ENCODE data around the gene NIM1K. TPM values are rescaled to one million over a fixed set of nuclear protein-coding genes. Genes with fewer than 3 reads are reported as not detected.

Gene NIM1K
- polyA plus RNA-seq, 3 donors = 0.13 TPM; not detected in 2

DNA sequence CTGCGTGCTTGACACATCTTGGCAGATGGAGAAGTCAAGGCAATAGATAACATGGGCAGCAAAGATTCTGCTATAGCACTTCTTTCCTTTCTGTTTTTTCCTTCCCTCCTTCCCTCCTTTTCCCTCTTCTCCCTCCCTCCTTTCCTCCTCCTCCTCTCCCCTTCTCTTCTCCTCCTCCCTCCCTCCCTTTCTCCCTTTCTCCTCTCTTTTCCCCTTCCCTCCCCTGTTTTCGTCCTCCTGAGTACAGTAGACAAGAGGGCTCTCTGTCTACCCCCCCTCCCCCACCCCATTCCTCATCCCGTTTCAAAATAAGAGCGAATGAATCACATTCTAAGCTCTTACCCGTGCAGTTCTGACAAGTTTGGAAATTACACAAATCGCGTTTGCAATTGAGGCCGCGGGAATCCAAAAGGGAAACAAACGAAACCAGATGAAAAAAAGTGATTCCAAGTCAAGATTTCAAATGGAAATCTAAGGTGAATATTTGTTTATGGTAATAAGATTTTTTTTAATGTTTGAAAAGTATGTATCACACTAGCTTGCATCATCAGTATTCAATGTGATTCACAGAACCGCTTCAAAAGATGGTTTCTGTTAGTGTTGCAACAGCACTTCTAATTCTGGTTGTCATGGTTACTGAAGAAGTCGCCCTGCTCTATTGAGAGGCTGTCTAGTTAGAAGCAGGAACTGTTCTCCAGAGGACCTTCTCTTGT lies 1.3 kb downstream of the NIM1K start:
- DNase-seq = peak; percentile 86 to 97 (median 96)
- no peaks in the 10 kb centered on the region for H3K9me3 ChIP-seq (replicated peaks in 1 of 2; ENCODE audit: control insufficient read depth in 1 of 2, insufficient read depth in 1 of 2, low read length in 2 of 2)
- peak overlapping the region; percentile 70 for H2AFZ ChIP-seq (ENCODE audit: insufficient read depth, low read depth, low read length, poor library complexity, severe bottlenecking)
- 2% methylated on average over 9 of the region's 12 CpGs for WGBS (ENCODE audit: insufficient coverage)
- peak overlapping the region; percentile 55 for H3K9ac ChIP-seq (ENCODE audit: insufficient read depth, low read length, poor library complexity, severe bottlenecking)
- no peaks in the 10 kb centered on the region for H4K20me1 ChIP-seq (ENCODE audit: insufficient read depth, low read length)
- H3K4me2 ChIP-seq (replicated peaks; ENCODE audit: extremely low read depth, low read length, poor library complexity, severe bottlenecking) = peak overlapping the region; percentile 79
- Mint-ChIP-seq H3K9me3 (peaks cover 0 to 10% (median 4%) of the 10 kb centered on the region in 7 donors), H3K4me3 (peak overlapping the region; percentile 82 to 90), H3K4me1 (peaks cover 28% of the 10 kb centered on the region), H3K36me3 (peaks cover 0 to under 1% of the 10 kb centered on the region in 2 donors), H3K27ac (peak overlapping the region; percentile 74 to 89 (median 84)), H3K27me3 (ENCODE audit: low read depth in 3 of 3) (peaks cover 35 to 45% (median 43%) of the 10 kb centered on the region in 3 donors)
- TF ChIP-seq, protein P1, sequence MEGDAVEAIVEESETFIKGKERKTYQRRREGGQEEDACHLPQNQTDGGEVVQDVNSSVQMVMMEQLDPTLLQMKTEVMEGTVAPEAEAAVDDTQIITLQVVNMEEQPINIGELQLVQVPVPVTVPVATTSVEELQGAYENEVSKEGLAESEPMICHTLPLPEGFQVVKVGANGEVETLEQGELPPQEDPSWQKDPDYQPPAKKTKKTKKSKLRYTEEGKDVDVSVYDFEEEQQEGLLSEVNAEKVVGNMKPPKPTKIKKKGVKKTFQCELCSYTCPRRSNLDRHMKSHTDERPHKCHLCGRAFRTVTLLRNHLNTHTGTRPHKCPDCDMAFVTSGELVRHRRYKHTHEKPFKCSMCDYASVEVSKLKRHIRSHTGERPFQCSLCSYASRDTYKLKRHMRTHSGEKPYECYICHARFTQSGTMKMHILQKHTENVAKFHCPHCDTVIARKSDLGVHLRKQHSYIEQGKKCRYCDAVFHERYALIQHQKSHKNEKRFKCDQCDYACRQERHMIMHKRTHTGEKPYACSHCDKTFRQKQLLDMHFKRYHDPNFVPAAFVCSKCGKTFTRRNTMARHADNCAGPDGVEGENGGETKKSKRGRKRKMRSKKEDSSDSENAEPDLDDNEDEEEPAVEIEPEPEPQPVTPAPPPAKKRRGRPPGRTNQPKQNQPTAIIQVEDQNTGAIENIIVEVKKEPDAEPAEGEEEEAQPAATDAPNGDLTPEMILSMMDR (IDR thresholded peaks at IDR 0.05) = no peak
- no peaks in the 10 kb centered on the region for H3K79me2 ChIP-seq (ENCODE audit: insufficient read depth, low read length)
- intact Hi-C loops (cut with micrococcal nuclease) = loop anchor here (5.0 to 10.0 kb wide), 5 partner anchors 69 to 241 kb away; partner anchors contain the start of gene ZNF131 (in 2 of the 2)
- H3K4me3 ChIP-seq (replicated peaks in 1 of 3; ENCODE audit: low read depth in 2 of 3, low read length in 3 of 3) = peak overlapping the region in 2 of 3 experiments; percentile 33 to 64
- H3K4me1 ChIP-seq (ENCODE audit: control insufficient read depth in 1 of 2, insufficient read depth in 2 of 2, low read length in 2 of 2) = peaks cover 24 to 29% of the 10 kb centered on the region in 2 donors
- H3K27me3 ChIP-seq (ENCODE audit: control insufficient read depth in 2 of 2, insufficient read depth in 2 of 2, low read length in 2 of 2) = peaks cover 25 to 33% of the 10 kb centered on the region in 2 donors
- peak overlapping the region in 1 of 2 donors; percentile 40 for H3K27ac ChIP-seq (ENCODE audit: low read depth in 1 of 2, low read length in 2 of 2)
- no peaks in the 10 kb centered on the region for H3K36me3 ChIP-seq (replicated peaks in 1 of 2; ENCODE audit: control insufficient read depth in 1 of 2, insufficient read depth in 2 of 2, low read length in 2 of 2)

DNA sequence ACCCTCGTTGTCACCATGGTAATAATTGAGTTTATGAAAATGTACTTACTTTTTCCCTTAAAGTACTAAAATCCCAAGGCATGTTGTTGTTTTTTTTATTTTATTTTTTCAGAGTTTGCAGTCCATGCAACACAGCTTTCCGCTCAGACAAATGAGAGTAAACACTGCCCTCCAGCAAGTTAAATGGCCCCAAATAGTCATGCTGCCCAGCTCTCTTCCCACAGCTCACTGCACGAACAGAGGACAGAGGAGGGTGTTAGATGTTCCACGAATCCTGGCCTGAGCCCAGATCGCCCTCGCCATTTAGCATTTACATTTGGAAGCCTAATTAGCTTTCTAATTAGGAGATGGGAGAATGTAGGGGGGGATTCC lies 1.9 kb downstream of the NIM1K start:
- intact Hi-C loops (cut with micrococcal nuclease) = loop anchor here (5.0 to 10.0 kb wide), 5 partner anchors 69 to 242 kb away; partner anchors contain the start of gene ZNF131 (in 2 of the 2)
- peak overlapping the region in 1 of 2 donors; percentile 40 for H3K27ac ChIP-seq (ENCODE audit: low read depth in 1 of 2, low read length in 2 of 2)
- TF ChIP-seq, protein P1 (IDR thresholded peaks at IDR 0.05) = no peak
- H3K4me1 ChIP-seq (ENCODE audit: control insufficient read depth in 1 of 2, insufficient read depth in 2 of 2, low read length in 2 of 2) = peaks cover 24 to 29% of the 10 kb centered on the region in 2 donors
- no peak overlapping the region for H2AFZ ChIP-seq (ENCODE audit: insufficient read depth, low read depth, low read length, poor library complexity, severe bottlenecking)
- H3K36me3 Mint-ChIP-seq = no peaks in the 10 kb centered on the region
- peak overlapping the region in 6 of 7 donors; percentile 76 to 89 (median 82) for H3K27ac Mint-ChIP-seq
- no peaks in the 10 kb centered on the region for H3K79me2 ChIP-seq (ENCODE audit: insufficient read depth, low read length)
- H3K4me3 ChIP-seq (replicated peaks in 1 of 3; ENCODE audit: low read depth in 2 of 3, low read length in 3 of 3) = peak overlapping the region in 1 of 3 experiments; percentile 64
- WGBS (ENCODE audit: insufficient coverage) = 100% methylated on average over 1 of the region's 6 CpGs
- no peaks in the 10 kb centered on the region for H3K9me3 ChIP-seq (replicated peaks in 1 of 2; ENCODE audit: control insufficient read depth in 1 of 2, insufficient read depth in 1 of 2, low read length in 2 of 2)
- H3K4me3 Mint-ChIP-seq = peak overlapping the region in 1 of 2 donors; percentile 82
- H4K20me1 ChIP-seq (ENCODE audit: insufficient read depth, low read length) = no peaks in the 10 kb centered on the region
- peaks cover 35 to 47% (median 43%) of the 10 kb centered on the region in 3 donors for H3K27me3 Mint-ChIP-seq (ENCODE audit: low read depth in 3 of 3)
- H3K27me3 ChIP-seq (ENCODE audit: control insufficient read depth in 2 of 2, insufficient read depth in 2 of 2, low read length in 2 of 2) = peaks cover 25 to 33% of the 10 kb centered on the region in 2 donors
- no peaks in the 10 kb centered on the region for H3K36me3 ChIP-seq (replicated peaks in 1 of 2; ENCODE audit: control insufficient read depth in 1 of 2, insufficient read depth in 2 of 2, low read length in 2 of 2)
- peaks cover 28% of the 10 kb centered on the region for H3K4me1 Mint-ChIP-seq
- H3K9ac ChIP-seq (ENCODE audit: insufficient read depth, low read length, poor library complexity, severe bottlenecking) = no peak overlapping the region
- peak overlapping the region; percentile 79 for H3K4me2 ChIP-seq (replicated peaks; ENCODE audit: extremely low read depth, low read length, poor library complexity, severe bottlenecking)
- peaks cover 0 to 10% (median 4%) of the 10 kb centered on the region in 7 donors for H3K9me3 Mint-ChIP-seq
- no peak for DNase-seq

Data from CD14-positive monocyte (primary cell).